Neural cell (in vitro differentiated cells): ENCODE data around the gene ARHGAP20. TPM values are rescaled to one million over a fixed set of nuclear protein-coding genes. Genes with fewer than 3 reads are reported as not detected.

Source experiments
- H2AFZ ChIP-seq: fragments of 200-600, 300-800 bp; sonication (generic), shearing (Covaris generic); 2 replicates; pipeline ENCODE4 v1.6.0; 2014; ENCODE audit warnings: low read depth, mild to moderate bottlenecking, antibody characterized with exemption, low read length, moderate library complexity
- H3F3A ChIP-seq: fragments of 200-600 bp; shearing (Covaris generic); 2 replicates; pipeline ENCODE4 v1.6.1; 2016; ENCODE audit warnings: mild to moderate bottlenecking, moderate library complexity, mixed read lengths, antibody characterized with exemption, low read length; ENCODE audit not compliant: insufficient read depth, poor library complexity, severe bottlenecking
- H3K27ac ChIP-seq: fragments of 200-600, 300-800 bp; sonication (generic), shearing (Covaris generic); 2 replicates; pipeline ENCODE4 v1.5.1; 2014; ENCODE audit warnings: mild to moderate bottlenecking, low read length, moderate library complexity
- H3K27me3 ChIP-seq: fragments of 300-800, 200-600 bp; sonication (generic), shearing (Covaris generic); 2 replicates; pipeline ENCODE4 v1.6.0; 2014; ENCODE audit warnings: mild to moderate bottlenecking, low read depth, low read length, moderate library complexity; ENCODE audit not compliant: insufficient read depth
- H3K36me3 ChIP-seq: fragments of 300-800, 200-600 bp; sonication (generic), shearing (Covaris generic); 2 replicates; pipeline ENCODE4 v1.5.1; 2014; ENCODE audit warnings: mild to moderate bottlenecking, antibody characterized with exemption, low read length, moderate library complexity; ENCODE audit not compliant: insufficient read depth
- H3K4me2 ChIP-seq: fragments of 300-800, 200-600 bp; sonication (generic), shearing (Covaris generic); 2 replicates; pipeline ENCODE4 v1.6.0; 2014; ENCODE audit warnings: mild to moderate bottlenecking, low read length
- H3K4me3 ChIP-seq: fragments of 300-800, 200-600 bp; sonication (generic), shearing (Covaris generic); 2 replicates; pipeline ENCODE4 v1.5.1; 2014; ENCODE audit warnings: mild to moderate bottlenecking, low read length, moderate library complexity
- H3K79me2 ChIP-seq: fragments of 200-600 bp; shearing (Covaris generic); replicated peaks from 2 replicates; pipeline ENCODE4 v1.6.0; 2014; ENCODE audit warnings: mild to moderate bottlenecking, low read length, moderate library complexity; ENCODE audit not compliant: insufficient read depth
- H3K9ac ChIP-seq: fragments of 300-800, 200-600 bp; sonication (generic), shearing (Covaris generic); 2 replicates; pipeline ENCODE4 v1.6.1; 2016; ENCODE audit warnings: mild to moderate bottlenecking, low read length, mixed read lengths
- H3K9me2 ChIP-seq: fragments of 200-600 bp; shearing (Covaris generic); 2 replicates; pipeline ENCODE4 v1.6.1; 2016; ENCODE audit warnings: mild to moderate bottlenecking, low read length, mixed read lengths; ENCODE audit not compliant: insufficient read depth
- H3K9me3 ChIP-seq: fragments of 200-600, 300-800 bp; sonication (generic), shearing (Covaris generic); 2 replicates; pipeline ENCODE4 v1.6.1; 2016; ENCODE audit warnings: mild to moderate bottlenecking, mixed run types, low read length, moderate library complexity, mixed read lengths
- H4K20me1 ChIP-seq: fragments of 200-600 bp; shearing (Covaris generic); 2 replicates; pipeline ENCODE4 v1.6.1; 2016; ENCODE audit warnings: mild to moderate bottlenecking, mixed run types; ENCODE audit not compliant: insufficient read depth
- EP300 ChIP-seq: fragments of 450-650 bp; conservative IDR thresholded peaks from 2 replicates; pipeline ENCODE4 v1.6.1; 2014; ENCODE audit warnings: antibody characterized with exemption, mild to moderate bottlenecking, moderate library complexity; ENCODE audit not compliant: poor library complexity, severe bottlenecking
- EZH2 ChIP-seq: fragments of 200-600, 300-800 bp; shearing (Covaris generic), sonication (generic); IDR thresholded peaks from 2 replicates; pipeline ENCODE4 v1.6.1; 2014; ENCODE audit warnings: antibody characterized with exemption, low read length, borderline replicate concordance, mild to moderate bottlenecking; ENCODE audit not compliant: insufficient read depth, poor library complexity, severe bottlenecking
- MXI1 ChIP-seq: fragments of 450-650 bp; conservative IDR thresholded peaks from 2 replicates; pipeline ENCODE4 v1.6.1; 2014; ENCODE audit warnings: antibody characterized with exemption, mild to moderate bottlenecking; ENCODE audit not compliant: poor library complexity, severe bottlenecking
- POLR2AphosphoS5 ChIP-seq: IDR thresholded peaks from 2 replicates; pipeline ENCODE4 v1.6.1; 2012
- RAD21 ChIP-seq: fragments of 450-650 bp; conservative IDR thresholded peaks from 2 replicates; pipeline ENCODE4 v1.6.1; 2014; ENCODE audit warnings: antibody characterized with exemption, mild to moderate bottlenecking, moderate library complexity
- SMC3 ChIP-seq: fragments of 450-650 bp; conservative IDR thresholded peaks from 2 replicates; pipeline ENCODE4 v1.6.1; 2014; ENCODE audit warnings: antibody characterized with exemption, mild to moderate bottlenecking, moderate library complexity; ENCODE audit not compliant: poor library complexity
- TAF1 ChIP-seq: IDR thresholded peaks from 2 replicates; pipeline ENCODE4 v1.6.1; 2012; ENCODE audit warnings: low read depth
- polyA plus RNA-seq: library from polyadenylated mRNA; depleted of rRNA; stranded (reverse); fragments of >200 nt; gene quantifications from 2 replicates; pipeline ENCODE4 v1.2.3, GENCODE V29; 2014
- TF ChIP-seq, protein P1 (sequence below): IDR thresholded peaks from 2 replicates; pipeline ENCODE4 v1.6.1; 2012; ENCODE audit warnings: borderline replicate concordance
- TF ChIP-seq, protein P2 (sequence below): fragments of 450-650 bp; IDR thresholded peaks from 2 replicates; pipeline ENCODE4 v1.5.1; 2014; ENCODE audit warnings: antibody characterized with exemption, mild to moderate bottlenecking, moderate library complexity; ENCODE audit not compliant: poor library complexity, severe bottlenecking

ARHGAP20 gene
- polyA plus RNA-seq, 1 donor from 2014 or later: 1.2 TPM

DNA sequence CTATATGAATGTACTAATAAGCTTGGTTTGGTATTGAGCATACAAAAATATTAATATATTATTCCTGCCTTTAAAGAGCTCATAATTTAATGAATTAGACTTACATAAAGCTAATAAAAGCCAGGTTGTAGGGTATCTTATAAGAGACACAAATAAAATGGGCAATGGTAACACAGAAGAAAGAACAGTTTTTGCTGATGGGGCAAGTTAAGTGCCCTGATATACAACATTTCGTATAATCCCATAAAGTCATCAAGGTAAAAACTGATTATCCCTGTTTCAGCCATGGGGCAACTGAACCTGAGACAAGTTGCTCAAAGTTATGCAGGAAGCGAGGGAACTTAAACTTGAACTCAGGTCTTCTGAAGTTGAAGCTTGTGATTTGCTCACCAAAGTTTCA lies 48.9 kb upstream of the ARHGAP20 start:
- H3K27me3 ChIP-seq: no peaks in the 10 kb centered on the region
- no peaks in the 10 kb centered on the region for H3K9me2 ChIP-seq
- no peaks in the 10 kb centered on the region for H3K9me3 ChIP-seq
- TF ChIP-seq TAF1 (no peak), RAD21 (no peak), EZH2 (no peak), POLR2AphosphoS5 (no peak), SMC3 (no peak), EP300 (no peak), MXI1 (no peak)
- TF ChIP-seq, protein P1, sequence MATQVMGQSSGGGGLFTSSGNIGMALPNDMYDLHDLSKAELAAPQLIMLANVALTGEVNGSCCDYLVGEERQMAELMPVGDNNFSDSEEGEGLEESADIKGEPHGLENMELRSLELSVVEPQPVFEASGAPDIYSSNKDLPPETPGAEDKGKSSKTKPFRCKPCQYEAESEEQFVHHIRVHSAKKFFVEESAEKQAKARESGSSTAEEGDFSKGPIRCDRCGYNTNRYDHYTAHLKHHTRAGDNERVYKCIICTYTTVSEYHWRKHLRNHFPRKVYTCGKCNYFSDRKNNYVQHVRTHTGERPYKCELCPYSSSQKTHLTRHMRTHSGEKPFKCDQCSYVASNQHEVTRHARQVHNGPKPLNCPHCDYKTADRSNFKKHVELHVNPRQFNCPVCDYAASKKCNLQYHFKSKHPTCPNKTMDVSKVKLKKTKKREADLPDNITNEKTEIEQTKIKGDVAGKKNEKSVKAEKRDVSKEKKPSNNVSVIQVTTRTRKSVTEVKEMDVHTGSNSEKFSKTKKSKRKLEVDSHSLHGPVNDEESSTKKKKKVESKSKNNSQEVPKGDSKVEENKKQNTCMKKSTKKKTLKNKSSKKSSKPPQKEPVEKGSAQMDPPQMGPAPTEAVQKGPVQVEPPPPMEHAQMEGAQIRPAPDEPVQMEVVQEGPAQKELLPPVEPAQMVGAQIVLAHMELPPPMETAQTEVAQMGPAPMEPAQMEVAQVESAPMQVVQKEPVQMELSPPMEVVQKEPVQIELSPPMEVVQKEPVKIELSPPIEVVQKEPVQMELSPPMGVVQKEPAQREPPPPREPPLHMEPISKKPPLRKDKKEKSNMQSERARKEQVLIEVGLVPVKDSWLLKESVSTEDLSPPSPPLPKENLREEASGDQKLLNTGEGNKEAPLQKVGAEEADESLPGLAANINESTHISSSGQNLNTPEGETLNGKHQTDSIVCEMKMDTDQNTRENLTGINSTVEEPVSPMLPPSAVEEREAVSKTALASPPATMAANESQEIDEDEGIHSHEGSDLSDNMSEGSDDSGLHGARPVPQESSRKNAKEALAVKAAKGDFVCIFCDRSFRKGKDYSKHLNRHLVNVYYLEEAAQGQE: no peak
- TF ChIP-seq, protein P2, sequence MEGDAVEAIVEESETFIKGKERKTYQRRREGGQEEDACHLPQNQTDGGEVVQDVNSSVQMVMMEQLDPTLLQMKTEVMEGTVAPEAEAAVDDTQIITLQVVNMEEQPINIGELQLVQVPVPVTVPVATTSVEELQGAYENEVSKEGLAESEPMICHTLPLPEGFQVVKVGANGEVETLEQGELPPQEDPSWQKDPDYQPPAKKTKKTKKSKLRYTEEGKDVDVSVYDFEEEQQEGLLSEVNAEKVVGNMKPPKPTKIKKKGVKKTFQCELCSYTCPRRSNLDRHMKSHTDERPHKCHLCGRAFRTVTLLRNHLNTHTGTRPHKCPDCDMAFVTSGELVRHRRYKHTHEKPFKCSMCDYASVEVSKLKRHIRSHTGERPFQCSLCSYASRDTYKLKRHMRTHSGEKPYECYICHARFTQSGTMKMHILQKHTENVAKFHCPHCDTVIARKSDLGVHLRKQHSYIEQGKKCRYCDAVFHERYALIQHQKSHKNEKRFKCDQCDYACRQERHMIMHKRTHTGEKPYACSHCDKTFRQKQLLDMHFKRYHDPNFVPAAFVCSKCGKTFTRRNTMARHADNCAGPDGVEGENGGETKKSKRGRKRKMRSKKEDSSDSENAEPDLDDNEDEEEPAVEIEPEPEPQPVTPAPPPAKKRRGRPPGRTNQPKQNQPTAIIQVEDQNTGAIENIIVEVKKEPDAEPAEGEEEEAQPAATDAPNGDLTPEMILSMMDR: no peak
- H3K4me2 ChIP-seq: no peak overlapping the region
- no peaks in the 10 kb centered on the region for H3K36me3 ChIP-seq
- no peak overlapping the region for H3K9ac ChIP-seq
- H3F3A ChIP-seq: no peaks in the 10 kb centered on the region
- H3K27ac ChIP-seq: no peak overlapping the region
- H3K4me3 ChIP-seq: no peak overlapping the region
- H4K20me1 ChIP-seq: no peaks in the 10 kb centered on the region
- no peaks in the 10 kb centered on the region for H3K79me2 ChIP-seq
- H2AFZ ChIP-seq: no peak overlapping the region

DNA sequence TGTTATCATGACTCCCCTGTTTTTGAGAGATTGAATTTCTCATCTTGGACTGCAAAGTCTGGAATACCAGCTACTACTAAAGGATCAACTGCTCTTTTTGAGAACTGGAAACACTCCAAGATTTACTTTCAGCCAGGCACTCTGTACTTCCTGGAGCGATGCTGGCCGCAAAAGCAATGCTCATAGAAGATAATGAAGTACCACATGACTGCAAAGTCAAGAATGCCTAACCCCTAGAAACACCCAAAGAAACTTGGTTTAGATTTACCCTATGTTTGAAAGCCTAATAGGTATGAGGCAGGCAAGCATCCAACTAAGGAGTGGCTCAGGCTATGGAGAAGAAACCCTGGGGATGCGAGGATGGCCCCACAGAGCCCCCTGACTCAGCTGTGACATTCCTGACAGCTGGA lies 47.7 kb upstream of the ARHGAP20 start:
- Histone ChIP-seq H2AFZ (no peak overlapping the region), H3K27ac (no peak overlapping the region), H3F3A (no peaks in the 10 kb centered on the region), H3K27me3 (no peaks in the 10 kb centered on the region), H3K9me3 (no peaks in the 10 kb centered on the region), H3K36me3 (no peaks in the 10 kb centered on the region), H3K9me2 (no peaks in the 10 kb centered on the region), H3K4me3 (no peak overlapping the region), H3K4me2 (no peak overlapping the region), H3K9ac (no peak overlapping the region), H3K79me2 (no peaks in the 10 kb centered on the region), H4K20me1 (no peaks in the 10 kb centered on the region)
- TF ChIP-seq POLR2AphosphoS5 (no peak), EZH2 (no peak), SMC3 (no peak), EP300 (no peak), RAD21 (no peak), MXI1 (no peak), TAF1 (no peak)
- TF ChIP-seq, protein P1: no peak
